CD14-positive monocyte (primary cell): ENCODE measurements around the gene NPR1. TPM values are rescaled to one million over a fixed set of nuclear protein-coding genes. Genes with fewer than 3 reads are reported as not detected.

Source experiments
- DNase-seq, 3 donors: peaks; one replicate each; pipeline ENCODE4 v3.0.0-alpha.2; 2011 to 2022
- H2AFZ ChIP-seq: 2 replicates; pipeline ENCODE4 v1.6.0; 2012; ENCODE audit warnings: mild to moderate bottlenecking, low read depth, low read length, inconsistent platforms; ENCODE audit not compliant: insufficient read depth, poor library complexity, severe bottlenecking
- H3K27ac ChIP-seq, 2 donors: 1 replicate in 1 of 2; 2 replicates in 1 of 2; pipeline ENCODE4 v1.5.1; 2012 to 2013; ENCODE audit warnings: low read length in 2 of 2, control low read depth in 1 of 2, inconsistent platforms in 1 of 2, low read depth in 1 of 2, mild to moderate bottlenecking in 1 of 2
- H3K27me3 ChIP-seq, 2 donors: one replicate each; pipeline versions ENCODE4 v1.6.0 to v1.6.1; 2011 to 2013; ENCODE audit warnings: low read length in 2 of 2; ENCODE audit not compliant: control insufficient read depth in 2 of 2, insufficient read depth in 2 of 2
- H3K36me3 ChIP-seq, 2 donors: replicated peaks in 1 of 2; 1 replicate in 1 of 2; 2 replicates in 1 of 2; pipeline versions ENCODE4 v1.5.1 to v1.6.1; 2012 to 2013; ENCODE audit warnings: low read length in 2 of 2, control low read depth in 1 of 2, inconsistent platforms in 1 of 2, mild to moderate bottlenecking in 1 of 2; ENCODE audit not compliant: insufficient read depth in 2 of 2, control insufficient read depth in 1 of 2
- H3K4me1 ChIP-seq, 2 donors: 1 replicate in 1 of 2; 2 replicates in 1 of 2; pipeline versions ENCODE4 v1.5.1 to v1.6.1; 2012 to 2013; ENCODE audit warnings: low read length in 2 of 2, control low read depth in 1 of 2, inconsistent platforms in 1 of 2, mild to moderate bottlenecking in 1 of 2, moderate library complexity in 1 of 2; ENCODE audit not compliant: insufficient read depth in 2 of 2, control insufficient read depth in 1 of 2
- H3K4me2 ChIP-seq: replicated peaks from 2 replicates; pipeline ENCODE3; 2012; ENCODE audit warnings: low read length, moderate library complexity, mild to moderate bottlenecking; ENCODE audit not compliant: poor library complexity, severe bottlenecking; ENCODE audit errors: extremely low read depth
- H3K4me3 ChIP-seq, 3 experiments: fragments of 200-600 bp in 1 of 3; sonication (generic) in 1 of 3; replicated peaks in 1 of 3; 1 replicate in 2 of 3; 2 replicates in 1 of 3; pipeline ENCODE4 v1.5.1; 2011 to 2013; ENCODE audit warnings: low read length in 3 of 3, mild to moderate bottlenecking in 3 of 3, control low read depth in 2 of 3, low read depth in 2 of 3, inconsistent platforms in 1 of 3, moderate library complexity in 1 of 3
- H3K79me2 ChIP-seq: 2 replicates; pipeline ENCODE4 v1.6.0; 2012; ENCODE audit warnings: mild to moderate bottlenecking, control low read depth, inconsistent platforms, low read length, moderate library complexity; ENCODE audit not compliant: insufficient read depth
- H3K9ac ChIP-seq: 2 replicates; pipeline ENCODE4 v1.6.0; 2017; ENCODE audit warnings: low read length, mild to moderate bottlenecking; ENCODE audit not compliant: insufficient read depth, poor library complexity, severe bottlenecking
- H3K9me3 ChIP-seq, 2 donors: replicated peaks in 1 of 2; 1 replicate in 1 of 2; 2 replicates in 1 of 2; pipeline versions ENCODE4 v1.5.1 to v1.6.1; 2012 to 2013; ENCODE audit warnings: low read length in 2 of 2, control low read depth in 1 of 2; ENCODE audit not compliant: control insufficient read depth in 1 of 2, insufficient read depth in 1 of 2
- H4K20me1 ChIP-seq: 2 replicates; pipeline ENCODE4 v1.6.0; 2012; ENCODE audit warnings: mild to moderate bottlenecking, low read length, control low read depth, moderate library complexity; ENCODE audit not compliant: insufficient read depth
- H3K27ac Mint-ChIP-seq, 7 donors: one replicate each; pipeline ENCODE4 v1.8.0; 2020; ENCODE audit warnings: mild to moderate bottlenecking in 7 of 7, mixed read lengths in 7 of 7, moderate library complexity in 6 of 7, inconsistent platforms in 2 of 7
- H3K27me3 Mint-ChIP-seq, 3 donors: one replicate each; pipeline ENCODE4 v1.8.0; 2021 to 2022; ENCODE audit warnings: low read depth in 3 of 3, mild to moderate bottlenecking in 3 of 3, mixed read lengths in 3 of 3, moderate library complexity in 3 of 3, inconsistent platforms in 1 of 3
- H3K36me3 Mint-ChIP-seq, 2 donors: one replicate each; pipeline ENCODE4 v1.8.0; 2020; ENCODE audit warnings: mixed read lengths in 2 of 2, inconsistent platforms in 1 of 2, mild to moderate bottlenecking in 1 of 2
- H3K4me1 Mint-ChIP-seq: one replicate; pipeline ENCODE4 v1.8.0; 2020; ENCODE audit warnings: mild to moderate bottlenecking, mixed read lengths
- H3K4me3 Mint-ChIP-seq, 2 donors: one replicate each; pipeline ENCODE4 v1.8.0; 2020; ENCODE audit warnings: mild to moderate bottlenecking in 2 of 2, mixed read lengths in 2 of 2, moderate library complexity in 1 of 2
- H3K9me3 Mint-ChIP-seq, 7 donors: one replicate each; pipeline ENCODE4 v1.8.0; 2020 to 2022; ENCODE audit warnings: mixed read lengths in 7 of 7, mild to moderate bottlenecking in 6 of 7, moderate library complexity in 6 of 7, inconsistent platforms in 2 of 7
- CTCF ChIP-seq: fragments of 200-600 bp; IDR thresholded peaks from one replicate; pipeline ENCODE4 v1.8.0; 2022; ENCODE audit warnings: antibody characterized with exemption, mild to moderate bottlenecking
- WGBS: methylation state at CpG from one replicate; pipeline ENCODE4 v1.1.5; 2013; ENCODE audit warnings: missing lambda C conversion rate; ENCODE audit not compliant: insufficient coverage; 5-methylcytosine and 5-hydroxymethylcytosine counted together
- intact Hi-C, 2 donors: fragments of 100-400 bp; cut with micrococcal nuclease; formaldehyde crosslinking; loops; one replicate each; pipeline versions ENCODE4 v1.15.0 to v1.15.1; 2023
- polyA plus RNA-seq, 3 donors: library from polyadenylated mRNA; depleted of rRNA in 1 of 3; unstranded in 2 of 3; stranded (reverse) in 1 of 3; fragments of 300-500 nt in 2 of 3; fragments of >200 nt in 1 of 3; fragmentation: Illumina TruSeq in 2 of 3; gene quantifications; 1 replicate in 2 of 3; 2 replicates in 1 of 3; pipeline ENCODE4 v1.2.3, GENCODE V29; 2012 to 2021

The NPR1 gene
- polyA plus RNA-seq, 3 donors: not detected

- no peak overlapping the region for H3K4me2 ChIP-seq
- WGBS: 93% methylated on average over 5 of the region's 7 CpGs
- H3K4me1 Mint-ChIP-seq: peaks cover 26% of the 10 kb centered on the region
- H3K36me3 Mint-ChIP-seq: peaks cover 10 to 14% of the 10 kb centered on the region in 2 donors
- no peak for DNase-seq
- no peak overlapping the region for H3K4me3 ChIP-seq
- no peak overlapping the region for H3K27ac Mint-ChIP-seq
- peaks cover 42 to 53% (median 45%) of the 10 kb centered on the region in 3 donors for H3K27me3 Mint-ChIP-seq
- no peak overlapping the region for H3K27ac ChIP-seq
- no peaks in the 10 kb centered on the region for H3K36me3 ChIP-seq
- intact Hi-C loops: no loop called here
- no peak overlapping the region for H2AFZ ChIP-seq
- H3K9me3 ChIP-seq: peaks cover 0 to 4% of the 10 kb centered on the region in 2 donors
- peaks cover 17 to 23% of the 10 kb centered on the region in 2 donors for H3K4me1 ChIP-seq
- no peaks in the 10 kb centered on the region for H4K20me1 ChIP-seq
- no peaks in the 10 kb centered on the region for H3K79me2 ChIP-seq
- no peak overlapping the region for H3K4me3 Mint-ChIP-seq
- H3K9ac ChIP-seq: no peak overlapping the region
- H3K9me3 Mint-ChIP-seq: peaks cover 0 to 17% (median 11%) of the 10 kb centered on the region in 7 donors
- H3K27me3 ChIP-seq: peaks cover 19 to 44% of the 10 kb centered on the region in 2 donors
- no peak for TF ChIP-seq CTCF
Measured at GRCh38 chr1:153682730-153683129, 4.2 kb downstream of the NPR1 start.

GRCh38 chr1:153683854-153684253 is 5.4 kb downstream of the NPR1 start:
- H2AFZ ChIP-seq: no peak overlapping the region
- H3K27ac ChIP-seq: no peak overlapping the region
- no peaks in the 10 kb centered on the region for H3K9me3 ChIP-seq
- no peak overlapping the region for H3K4me3 ChIP-seq
- Mint-ChIP-seq H3K36me3 (peaks cover 4% of the 10 kb centered on the region in 2 donors), H3K27ac (peak overlapping the region in 1 of 7 donors; percentile 72), H3K9me3 (peaks cover 0 to 7% (median 5%) of the 10 kb centered on the region in 7 donors), H3K4me1 (peaks cover 21% of the 10 kb centered on the region), H3K4me3 (no peak overlapping the region), H3K27me3 (peaks cover 31 to 42% (median 35%) of the 10 kb centered on the region in 3 donors)
- no peaks in the 10 kb centered on the region for H3K36me3 ChIP-seq
- H3K4me2 ChIP-seq: no peak overlapping the region
- H4K20me1 ChIP-seq: no peaks in the 10 kb centered on the region
- TF ChIP-seq CTCF: no peak
- peaks cover 14 to 33% of the 10 kb centered on the region in 2 donors for H3K27me3 ChIP-seq
- no peak overlapping the region for H3K9ac ChIP-seq
- 93% methylated on average over 4 of the region's 5 CpGs for WGBS
- intact Hi-C loops: no loop called here
- no peak for DNase-seq
- H3K79me2 ChIP-seq: no peaks in the 10 kb centered on the region
- peaks cover 6 to 12% of the 10 kb centered on the region in 2 donors for H3K4me1 ChIP-seq
